ENCODE measurements around the gene BTG3.

Gene BTG3

GRCh38 chr21:17616831-17617230 is 4.1 kb upstream of the BTG3 start:
- ChIA-PET CTCF (no interaction called here), POLR2A (no interaction called here)
- TF ChIP-seq CTCF (IDR thresholded peaks at IDR 0.05; ENCODE audit: insufficient read depth, low read length, missing control alignments) = no peak
- DNase-seq (ENCODE audit: low read depth, low spot score) = no peak
- no peak overlapping the region for H3K4me3 ChIP-seq (ENCODE audit: low read depth, low read length)

DNA sequence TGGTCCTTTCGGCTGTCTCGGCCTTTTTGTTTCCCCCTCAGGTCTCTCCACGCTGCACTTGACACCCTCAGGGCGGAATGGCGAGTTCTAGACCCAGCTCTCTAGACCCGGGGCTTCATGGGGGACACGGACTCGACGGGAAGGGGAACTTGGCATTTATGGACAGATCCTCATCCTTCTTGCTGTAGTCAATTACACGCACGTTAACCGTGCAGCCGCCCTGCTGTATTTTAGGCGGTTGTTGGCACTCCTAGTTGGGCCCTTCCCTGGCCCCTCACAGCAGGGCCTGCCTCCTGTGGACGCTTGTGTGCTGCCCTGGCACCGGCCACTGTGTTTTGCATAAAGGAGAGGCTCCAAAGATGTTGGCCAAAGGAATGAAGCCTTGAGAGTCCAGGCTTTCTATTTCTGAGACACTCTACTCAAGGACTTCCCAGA is 558 bp upstream of the BTG3 start:
- peak overlapping the region; percentile 79 for H3K4me3 ChIP-seq (ENCODE audit: low read depth, low read length)
- DNase-seq (ENCODE audit: low read depth, low spot score) = no peak
- POLR2A ChIA-PET = no interaction called here
- CTCF ChIA-PET = no interaction called here
- no peak for TF ChIP-seq CTCF (IDR thresholded peaks at IDR 0.05; ENCODE audit: insufficient read depth, low read length, missing control alignments)

- peak overlapping the region; percentile 79 for H3K4me3 ChIP-seq (ENCODE audit: low read depth, low read length)
- POLR2A ChIA-PET = no interaction called here
- CTCF ChIA-PET = interaction anchor here (1.2 kb wide), 1 partner anchor 20 kb away, joined by 3 read pairs; no protein-coding TSS in a partner anchor
- no peak for DNase-seq (ENCODE audit: low read depth, low spot score)
- no peak for TF ChIP-seq CTCF (IDR thresholded peaks at IDR 0.05; ENCODE audit: insufficient read depth, low read length, missing control alignments)
These were observed 607 bp downstream of the BTG3 start for GRCh38 chr21:17612023-17612564.

DNA sequence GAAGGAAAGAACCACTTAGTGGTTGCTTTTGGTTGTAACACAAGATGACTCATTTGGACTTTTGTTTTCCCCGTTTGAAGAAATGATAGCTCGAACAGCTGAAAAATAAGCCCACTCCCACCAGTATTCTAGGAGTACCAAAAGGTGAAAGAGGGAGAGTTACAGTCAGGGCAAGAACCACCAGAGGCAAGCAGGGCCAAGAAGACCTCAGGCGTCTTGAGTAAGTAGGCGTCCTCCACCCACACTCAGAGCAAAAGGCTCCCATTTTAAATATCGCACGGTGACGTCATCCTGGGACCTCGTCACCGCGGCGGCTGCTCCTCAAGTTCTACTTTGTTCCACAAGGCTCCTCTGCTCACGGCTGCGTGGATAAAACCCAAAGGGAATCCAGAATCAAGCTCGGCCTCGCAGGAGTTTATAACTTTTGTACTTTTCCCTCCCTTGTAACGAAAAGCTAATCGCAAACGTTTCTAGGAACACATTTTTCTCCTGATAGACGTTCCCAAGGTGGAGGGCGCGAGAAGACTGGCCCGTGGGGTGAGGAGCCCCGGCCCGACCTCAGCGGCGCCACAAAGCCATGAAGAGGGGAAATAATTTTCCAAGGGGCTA is 1.2 kb downstream of the BTG3 start:
- peak overlapping the region; percentile 79 for H3K4me3 ChIP-seq (ENCODE audit: low read depth, low read length)
- CTCF ChIA-PET = interaction anchor here (1.2 to 1.8 kb wide), 2 partner anchors 20 to 226 kb away, joined by 3 to 4 read pairs; no protein-coding TSS in a partner anchor
- no peak for TF ChIP-seq CTCF (IDR thresholded peaks at IDR 0.05; ENCODE audit: insufficient read depth, low read length, missing control alignments)
- POLR2A ChIA-PET = no interaction called here
- DNase-seq (ENCODE audit: low read depth, low spot score) = peak; percentile 53

DNA sequence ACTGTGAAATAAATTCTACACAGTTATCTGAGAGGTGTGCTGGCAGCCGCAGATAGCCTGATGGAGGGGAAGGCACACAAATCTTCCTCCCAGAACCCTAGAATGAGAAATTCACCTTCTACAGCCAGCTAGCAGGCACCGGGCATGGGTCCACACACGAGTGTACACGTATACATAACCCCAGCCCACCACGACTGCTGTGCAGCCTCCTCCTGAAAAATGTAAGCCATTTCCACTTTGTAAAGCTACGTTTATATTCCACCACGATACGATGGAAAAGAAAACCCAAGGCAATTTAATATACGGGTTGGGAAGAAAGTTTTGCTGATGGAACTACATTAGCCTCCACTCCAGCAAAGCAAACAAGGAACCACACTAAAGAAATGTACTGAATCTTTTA is 1.8 kb downstream of the BTG3 start:
- DNase-seq (ENCODE audit: low read depth, low spot score) = no peak
- H3K4me3 ChIP-seq (ENCODE audit: low read depth, low read length) = peak overlapping the region; percentile 79
- TF ChIP-seq CTCF (IDR thresholded peaks at IDR 0.05; ENCODE audit: insufficient read depth, low read length, missing control alignments) = no peak
- POLR2A ChIA-PET = interaction anchor here (0.8 kb wide), 1 partner anchor 25 kb away, joined by 3 read pairs; no protein-coding TSS in a partner anchor
- CTCF ChIA-PET = interaction anchor here (1.8 kb wide), 1 partner anchor 225 kb away, joined by 4 read pairs; no protein-coding TSS in a partner anchor

DNA sequence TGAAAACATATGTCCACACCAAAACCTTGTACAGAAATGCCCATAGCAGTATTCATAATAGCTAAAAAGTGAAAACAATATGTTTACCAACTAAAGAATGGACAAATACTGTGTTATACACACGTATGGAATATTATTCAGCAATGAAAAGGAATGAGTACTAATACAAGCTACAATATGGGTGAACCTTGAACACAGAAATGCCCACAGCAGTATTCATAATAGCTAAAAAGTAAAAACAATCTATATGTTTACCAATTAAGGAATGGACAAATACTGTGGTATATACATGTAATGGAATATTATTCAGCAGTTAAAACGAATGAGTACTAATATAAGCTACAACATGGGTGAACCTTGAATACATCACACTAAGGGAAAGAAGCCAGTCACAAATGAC is 3.0 kb downstream of the BTG3 start:
- DNase-seq (ENCODE audit: low read depth, low spot score) = no peak
- no peak for TF ChIP-seq CTCF (IDR thresholded peaks at IDR 0.05; ENCODE audit: insufficient read depth, low read length, missing control alignments)
- H3K4me3 ChIP-seq (ENCODE audit: low read depth, low read length) = no peak overlapping the region
- CTCF ChIA-PET = interaction anchor here (0.8 to 1.8 kb wide), 5 partner anchors 10 to 315 kb away, joined by 3 to 7 read pairs (median 3); no protein-coding TSS in a partner anchor
- POLR2A ChIA-PET = no interaction called here

Data from AG04449 (cell line).